GM15510 (cell line): ENCODE results near the gene SOX8.

Experiments used
- POLR2A ChIP-seq: IDR thresholded peaks from 3 replicates; pipeline ENCODE4 v1.6.1; 2011; ENCODE audit warnings: borderline replicate concordance; ENCODE audit not compliant: insufficient read length; ENCODE audit errors: extremely low read depth

SOX8 gene

DNA sequence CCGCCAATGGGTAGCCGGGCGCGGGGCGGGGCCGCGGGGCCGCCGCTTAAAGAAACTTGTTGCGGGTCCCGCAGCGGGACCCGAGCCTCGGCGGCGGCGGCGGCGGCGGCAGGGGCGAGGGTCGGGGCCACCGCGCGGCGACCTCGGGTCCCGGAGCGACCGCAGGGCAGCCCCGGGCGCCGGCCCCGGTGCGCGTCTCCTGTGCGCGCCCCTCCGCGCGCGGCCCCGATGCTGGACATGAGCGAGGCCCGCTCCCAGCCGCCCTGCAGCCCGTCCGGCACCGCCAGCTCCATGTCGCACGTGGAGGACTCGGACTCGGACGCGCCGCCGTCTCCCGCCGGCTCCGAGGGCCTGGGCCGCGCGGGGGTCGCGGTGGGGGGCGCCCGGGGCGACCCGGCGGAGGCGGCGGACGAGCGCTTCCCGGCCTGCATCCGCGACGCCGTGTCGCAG is at the start of gene SOX8:
Gene SOX8, plus strand, starts transcription at position 76 of the 450 bp plus-strand sequence. Its CDS starts 153 bp downstream, at position 229.
- TF ChIP-seq POLR2A = no peak

DNA sequence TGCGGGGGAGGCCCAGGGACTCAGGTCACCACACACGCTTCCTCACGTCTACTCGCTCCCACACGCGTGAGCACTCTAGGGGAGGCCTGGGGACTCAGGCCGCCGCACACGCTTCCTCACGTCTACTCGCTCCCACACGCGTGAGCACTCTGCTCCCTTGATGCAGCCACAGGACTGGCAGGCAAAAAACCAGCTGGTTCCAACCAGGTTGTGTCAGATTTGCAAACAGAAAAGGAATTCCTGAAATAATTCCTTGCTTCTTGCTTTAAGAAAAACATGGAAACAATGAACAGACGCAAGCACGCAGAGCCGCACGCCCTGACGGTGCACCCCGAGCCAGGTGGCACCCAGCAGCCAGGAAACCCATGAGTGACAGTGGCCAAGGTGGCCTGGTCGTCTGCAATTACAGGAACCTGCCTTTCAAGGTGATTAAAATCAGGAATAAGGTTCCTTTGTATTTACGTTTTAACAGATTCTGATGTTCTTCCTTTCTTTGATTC is 48.7 kb upstream of the SOX8 start:
- no peak for TF ChIP-seq POLR2A

DNA sequence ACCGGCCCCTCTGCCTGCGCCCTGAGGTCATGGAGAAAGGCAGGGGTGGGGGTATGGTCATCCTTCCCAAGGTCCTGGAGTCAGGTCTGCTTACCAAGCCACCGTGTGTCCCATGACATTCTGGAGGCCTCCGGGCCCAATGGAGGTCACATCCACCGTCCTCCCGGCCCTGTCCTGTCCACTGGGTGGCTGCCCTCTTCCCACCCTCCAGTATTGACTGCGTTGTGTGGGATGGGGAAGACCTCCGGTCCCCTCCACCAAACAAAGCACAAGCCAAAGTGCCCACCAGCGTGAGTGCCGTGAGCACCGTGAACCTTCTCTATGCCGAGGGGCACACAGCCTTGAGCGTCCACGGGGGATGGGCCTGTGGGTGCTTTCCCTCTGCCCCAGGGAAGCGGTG is 48.0 kb upstream of the SOX8 start:
- TF ChIP-seq POLR2A = no peak

DNA sequence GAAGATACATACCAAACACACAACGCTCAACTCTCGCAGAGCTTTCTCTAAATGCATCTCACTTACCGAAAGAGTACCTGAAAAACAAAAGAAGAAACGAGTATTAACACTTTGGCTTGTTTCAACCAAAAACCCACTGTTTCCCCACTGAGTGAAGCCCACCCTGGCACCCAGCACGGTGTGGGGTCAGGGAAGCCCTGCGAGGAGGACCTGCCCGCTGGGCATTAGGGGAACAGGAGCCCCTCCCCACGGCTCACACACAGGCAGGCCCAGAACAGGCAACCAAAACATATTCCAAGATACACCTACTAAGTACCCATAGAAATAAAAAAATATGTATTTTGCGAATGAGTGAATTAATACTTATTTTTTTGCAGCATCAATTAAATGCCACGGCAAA is 47.4 kb upstream of the SOX8 start:
- no peak for TF ChIP-seq POLR2A

DNA sequence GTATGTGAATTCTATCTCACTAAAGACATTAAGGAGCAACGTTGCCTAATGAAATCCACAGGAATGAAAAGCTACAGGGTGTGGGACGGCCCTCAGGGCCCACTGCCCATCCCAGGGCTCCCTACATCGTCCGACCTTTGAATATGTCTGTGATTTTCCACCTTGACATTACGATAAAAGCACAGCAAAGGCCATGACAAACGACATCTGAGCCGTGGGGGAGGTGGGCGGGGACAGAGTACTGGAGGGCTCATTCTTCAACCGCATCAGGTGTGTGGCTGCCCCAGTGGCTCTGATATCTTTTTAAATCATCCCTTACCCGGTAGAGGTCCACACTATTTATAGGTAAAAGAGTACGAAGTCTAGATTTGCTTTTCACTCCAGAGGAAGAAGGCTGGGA is 45.9 kb upstream of the SOX8 start:
- no peak for TF ChIP-seq POLR2A

DNA sequence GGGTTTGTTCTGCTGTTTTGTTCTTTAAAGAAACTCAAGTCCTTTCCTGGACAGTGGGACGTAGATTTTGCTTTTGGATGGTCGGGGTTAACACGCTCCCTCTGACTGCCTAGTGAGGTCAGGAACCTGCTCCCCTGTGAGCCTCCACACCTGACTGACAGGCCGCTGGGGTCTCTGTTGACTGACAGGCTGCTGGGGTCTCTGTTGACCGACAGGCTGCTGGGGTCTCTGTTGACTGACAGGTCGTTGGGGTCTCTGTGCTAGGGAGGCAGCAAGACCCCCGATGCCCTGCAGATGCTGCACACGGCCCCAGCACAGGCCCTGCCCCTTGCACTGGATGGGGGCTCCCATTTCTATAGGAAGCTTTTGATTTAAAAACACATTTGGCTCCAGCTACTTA is 44.3 kb upstream of the SOX8 start:
- TF ChIP-seq POLR2A = no peak

DNA sequence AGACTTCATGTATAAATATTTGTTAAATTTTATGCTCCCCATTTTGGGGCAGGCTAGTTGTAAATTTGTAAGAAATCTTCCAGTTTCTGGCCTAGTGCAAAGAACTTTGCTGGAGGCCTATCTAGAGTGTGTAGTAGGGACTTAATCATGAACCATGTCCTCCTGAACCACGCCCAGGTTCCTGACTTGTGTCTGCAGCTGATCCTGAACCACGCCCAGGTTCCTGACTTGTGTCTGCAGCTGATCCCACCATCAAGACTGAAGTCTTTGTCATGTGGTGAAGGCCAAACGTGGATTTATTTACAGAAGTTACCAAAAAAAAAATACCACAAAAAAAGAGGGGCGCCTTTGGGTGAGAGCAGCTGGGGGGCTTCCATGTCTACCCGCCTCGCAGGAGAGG is 43.8 kb upstream of the SOX8 start:
- no peak for TF ChIP-seq POLR2A

DNA sequence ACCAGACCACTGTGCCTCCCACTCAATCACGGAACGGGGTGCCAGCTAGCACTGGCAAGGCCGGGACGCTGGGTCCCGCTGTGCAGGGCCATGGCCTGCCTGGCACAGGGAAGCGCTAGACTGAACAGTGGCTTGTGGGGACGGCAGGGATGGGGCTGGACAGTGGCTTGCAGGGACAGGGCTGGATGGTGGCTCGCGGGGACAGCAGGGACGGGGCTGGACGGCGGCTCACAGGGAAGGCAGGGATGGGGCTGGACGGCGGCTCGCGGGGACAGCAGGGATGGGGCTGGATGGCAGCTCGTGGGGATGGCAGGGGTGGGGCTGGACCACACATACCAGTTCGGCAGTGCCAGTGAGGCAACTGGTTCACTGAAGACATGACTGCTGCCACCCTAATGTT is 43.4 kb upstream of the SOX8 start:
- no peak for TF ChIP-seq POLR2A

DNA sequence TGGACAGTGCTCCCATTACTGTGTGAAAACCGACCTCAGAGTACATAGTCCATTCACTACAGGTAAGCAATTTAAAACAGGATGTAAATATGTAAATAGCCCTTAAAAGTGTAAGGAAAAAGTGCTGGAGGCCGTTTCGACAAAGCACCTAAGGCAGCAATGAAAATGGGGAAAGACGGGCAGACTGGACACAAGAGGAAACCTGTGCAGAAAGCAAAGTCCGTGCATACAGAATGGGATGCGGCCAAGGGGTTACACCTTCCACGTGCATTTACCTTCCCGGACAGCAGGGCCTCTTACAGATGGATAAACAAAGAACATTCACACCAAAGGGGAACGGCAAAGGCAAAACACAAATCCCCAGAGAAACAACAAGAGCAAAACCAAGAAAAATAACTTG is 42.8 kb upstream of the SOX8 start:
- TF ChIP-seq POLR2A = no peak

DNA sequence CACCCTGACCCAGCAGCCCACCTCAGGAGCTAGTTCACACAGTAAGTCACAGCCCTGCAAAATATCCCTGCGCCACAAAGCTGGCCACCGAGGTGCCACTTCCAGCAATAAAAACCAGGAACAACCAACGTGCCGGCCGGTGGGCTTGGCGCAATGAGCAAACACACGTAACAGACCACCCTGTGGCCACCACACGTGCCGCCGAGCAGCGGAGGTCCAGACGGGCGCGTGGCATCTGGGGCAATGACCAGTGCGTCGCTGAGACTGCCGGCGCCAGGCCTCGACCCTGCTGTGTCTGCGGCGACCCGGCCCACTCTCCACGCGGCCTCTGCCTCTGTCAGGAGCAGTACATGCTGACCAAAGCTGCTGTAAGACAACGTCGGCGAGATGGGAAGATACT is 42.3 kb upstream of the SOX8 start:
- TF ChIP-seq POLR2A = no peak

DNA sequence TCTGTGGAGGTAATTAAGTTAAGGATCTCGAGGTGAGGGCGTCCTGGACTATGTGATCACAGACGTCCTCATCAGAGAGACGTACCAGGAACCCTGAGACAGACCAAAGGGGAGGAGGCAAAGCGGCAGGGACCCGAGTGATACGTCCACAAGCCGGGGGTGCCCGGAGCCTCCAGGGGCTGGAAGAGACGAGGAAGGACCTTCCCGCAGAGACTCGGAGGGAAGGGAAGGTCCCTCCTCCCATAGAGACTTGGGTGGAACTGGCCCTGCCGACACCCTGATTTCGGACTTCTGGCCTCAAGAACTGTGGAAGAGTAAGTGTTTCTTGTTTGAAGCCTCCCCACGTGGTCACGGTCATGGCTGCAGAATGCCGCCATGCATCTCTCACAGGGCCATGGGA is 41.6 kb upstream of the SOX8 start:
- TF ChIP-seq POLR2A = no peak

DNA sequence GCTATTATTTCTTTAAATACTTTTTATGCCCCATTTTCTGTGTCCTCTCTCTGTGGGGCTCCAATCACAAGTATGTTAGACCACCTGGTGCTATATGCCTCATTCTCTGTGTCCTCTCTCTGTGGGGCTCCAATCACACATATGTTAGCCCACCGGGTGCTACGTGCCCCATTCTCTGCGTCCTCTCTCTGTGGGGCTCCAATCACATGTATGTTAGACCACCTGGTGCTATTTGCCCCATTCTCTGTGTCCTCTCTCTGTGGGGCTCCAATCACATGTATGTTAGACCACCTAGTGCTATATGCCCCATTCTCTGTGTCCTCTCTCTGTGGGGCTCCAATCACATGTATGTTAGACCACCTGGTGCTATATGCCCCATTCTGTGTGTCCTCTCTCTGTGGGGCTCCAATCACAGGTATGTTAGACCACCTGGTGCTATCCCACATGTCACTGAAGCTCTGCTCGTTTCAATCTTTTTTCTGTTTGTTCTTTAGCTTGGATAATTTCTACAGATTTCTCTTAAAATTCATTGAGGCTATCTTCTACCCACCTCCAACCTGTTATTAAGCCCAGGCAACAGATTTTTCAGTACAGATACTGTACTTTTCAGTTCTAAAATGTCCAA is 39.0 kb upstream of the SOX8 start:
- TF ChIP-seq POLR2A = no peak

DNA sequence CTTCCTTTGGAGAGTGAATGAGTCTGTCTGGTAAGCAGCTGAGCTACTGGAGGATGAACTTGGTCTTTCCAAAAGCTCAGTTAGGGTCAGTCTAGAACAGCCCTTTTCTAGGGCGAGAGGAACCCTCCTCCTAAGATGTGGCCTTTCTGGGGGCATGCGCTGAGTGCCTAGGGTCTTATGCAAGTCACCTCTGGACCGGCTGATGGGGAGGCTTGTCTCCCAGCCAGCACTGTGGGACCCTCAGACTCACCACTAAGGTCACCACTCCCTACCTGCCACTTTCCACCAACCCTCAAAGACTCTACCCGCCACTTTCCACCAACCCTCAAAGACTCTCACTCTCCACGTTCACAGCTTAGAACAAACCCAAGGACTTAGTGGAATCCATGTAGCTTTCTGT is 37.6 kb upstream of the SOX8 start:
- no peak for TF ChIP-seq POLR2A

DNA sequence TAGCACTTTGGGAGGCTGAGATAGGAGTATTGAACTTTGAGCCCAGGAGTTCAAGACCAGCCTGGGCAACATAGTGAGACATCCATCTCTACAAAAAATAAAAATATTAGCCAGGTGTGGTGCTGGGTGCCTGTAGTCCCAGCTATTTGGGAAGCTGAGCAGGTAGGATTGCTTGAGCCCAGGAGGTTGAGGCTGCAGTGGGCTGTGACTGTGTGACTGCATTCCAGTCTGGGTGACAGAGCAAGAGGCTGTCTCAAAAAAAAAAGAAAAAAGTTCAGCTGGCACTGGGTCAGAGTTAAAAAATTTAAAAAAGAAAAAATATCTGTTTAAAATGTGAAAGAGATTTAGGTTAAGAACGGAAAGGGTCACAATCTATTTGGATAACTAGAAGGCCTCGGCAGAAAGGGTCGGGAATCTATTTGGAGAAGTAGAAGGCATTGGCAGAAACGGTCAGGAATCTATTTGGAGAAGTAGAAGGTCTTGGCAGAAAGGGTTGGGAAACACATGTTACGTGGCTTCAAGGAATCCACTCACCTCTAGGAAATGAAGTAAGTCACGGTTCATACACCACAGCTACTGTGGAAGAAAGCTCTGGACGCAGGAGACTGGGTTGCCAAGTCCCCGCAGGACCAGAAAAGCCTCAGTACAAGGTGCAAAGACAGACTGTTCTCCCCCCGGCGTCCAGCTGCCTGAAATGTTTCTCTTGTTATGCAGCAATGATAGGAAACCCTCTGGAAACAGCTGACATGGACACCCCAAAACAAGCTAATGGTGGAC is 36.1 kb upstream of the SOX8 start:
- no peak for TF ChIP-seq POLR2A

DNA sequence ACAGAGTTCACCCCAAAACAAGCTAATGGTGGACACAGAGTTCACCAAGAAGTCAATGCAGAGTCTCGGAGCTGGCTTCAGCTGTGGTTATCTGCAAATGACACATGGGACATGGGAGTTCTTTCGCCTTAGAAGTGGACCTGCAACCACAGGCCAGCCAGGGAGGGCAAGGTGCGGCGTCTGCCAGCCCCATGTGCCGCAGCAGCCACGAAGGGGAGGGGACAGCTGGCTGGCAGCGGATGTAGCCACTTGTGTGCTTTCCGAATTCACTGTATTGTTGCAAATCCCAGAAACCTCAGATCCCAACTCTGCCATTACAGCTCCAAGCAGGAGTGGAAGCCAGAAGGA is 35.5 kb upstream of the SOX8 start:
- TF ChIP-seq POLR2A = no peak
